Right lobe of liver (tissue), 4 donors: ENCODE results near the gene STX8.

Source experiments
- POLR2A ChIP-seq: fragments of 450-650 bp; IDR thresholded peaks from one replicate; pipeline ENCODE4 v1.6.1; 2017; ENCODE audit warnings: antibody characterized with exemption, mild to moderate bottlenecking
- TF ChIP-seq, protein P1 (sequence below), 4 donors: fragments of 200-600 bp in 3 of 4; fragments of 450-650 bp in 1 of 4; IDR thresholded peaks; one replicate each; pipeline versions ENCODE4 v1.5.1 to v1.8.0; 2016 to 2022; ENCODE audit warnings: antibody characterized with exemption in 4 of 4, mild to moderate bottlenecking in 2 of 4
- donor health status: DM: no; HTN: no; CAD: no.
- donor health status: DM: no; HTN: no; CAD: no.
- donor health status: DM: no; HTN: yes; CAD: no.

DNA sequence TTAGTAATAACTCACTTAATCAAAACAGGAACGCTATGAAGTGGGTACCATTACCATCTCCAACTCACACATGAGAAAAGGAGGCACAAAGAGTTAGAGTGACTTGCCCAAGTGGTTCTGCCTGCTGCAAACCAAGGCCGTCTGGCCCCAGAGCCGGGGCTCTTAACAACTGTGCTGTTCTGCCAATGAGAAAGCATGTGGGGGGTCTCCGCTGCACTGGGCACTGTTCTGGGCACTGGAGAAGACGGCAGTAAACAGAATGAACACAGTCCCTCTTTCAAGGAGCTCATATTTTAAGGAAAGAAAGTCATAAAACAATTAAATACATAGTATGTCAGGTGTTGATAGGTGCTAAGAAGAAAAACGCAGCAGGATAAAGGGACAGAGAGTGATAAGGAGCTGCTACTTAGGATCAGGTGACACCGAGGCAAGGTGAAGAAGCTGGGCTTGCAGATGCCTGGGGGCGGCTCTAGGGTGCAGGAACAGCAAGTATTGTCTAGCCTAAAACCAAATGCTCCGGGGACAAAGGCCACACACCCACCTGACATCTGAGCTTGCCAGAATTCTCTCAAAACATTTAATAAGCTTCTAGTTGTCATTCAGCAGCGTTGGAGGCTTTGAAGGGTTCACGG lies 6.5 kb downstream of the STX8 start:
- TF ChIP-seq, protein P1, sequence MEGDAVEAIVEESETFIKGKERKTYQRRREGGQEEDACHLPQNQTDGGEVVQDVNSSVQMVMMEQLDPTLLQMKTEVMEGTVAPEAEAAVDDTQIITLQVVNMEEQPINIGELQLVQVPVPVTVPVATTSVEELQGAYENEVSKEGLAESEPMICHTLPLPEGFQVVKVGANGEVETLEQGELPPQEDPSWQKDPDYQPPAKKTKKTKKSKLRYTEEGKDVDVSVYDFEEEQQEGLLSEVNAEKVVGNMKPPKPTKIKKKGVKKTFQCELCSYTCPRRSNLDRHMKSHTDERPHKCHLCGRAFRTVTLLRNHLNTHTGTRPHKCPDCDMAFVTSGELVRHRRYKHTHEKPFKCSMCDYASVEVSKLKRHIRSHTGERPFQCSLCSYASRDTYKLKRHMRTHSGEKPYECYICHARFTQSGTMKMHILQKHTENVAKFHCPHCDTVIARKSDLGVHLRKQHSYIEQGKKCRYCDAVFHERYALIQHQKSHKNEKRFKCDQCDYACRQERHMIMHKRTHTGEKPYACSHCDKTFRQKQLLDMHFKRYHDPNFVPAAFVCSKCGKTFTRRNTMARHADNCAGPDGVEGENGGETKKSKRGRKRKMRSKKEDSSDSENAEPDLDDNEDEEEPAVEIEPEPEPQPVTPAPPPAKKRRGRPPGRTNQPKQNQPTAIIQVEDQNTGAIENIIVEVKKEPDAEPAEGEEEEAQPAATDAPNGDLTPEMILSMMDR (IDR thresholded peaks at IDR 0.05), result no peak
- no peak for TF ChIP-seq POLR2A
